DOHH2 (cell line): ENCODE measurements around the gene DDX18.

Experiments
- EZH2phosphoT487 ChIP-seq: fragments of 200-600 bp; sonication (generic); IDR thresholded peaks from 2 replicates; pipeline ENCODE4 v1.6.1; 2017; ENCODE audit warnings: borderline replicate concordance, mild to moderate bottlenecking, antibody characterized with exemption, low read length, moderate library complexity, mixed read lengths
- TF ChIP-seq, protein P1 (sequence below): fragments of 200-600 bp; sonication (generic); IDR thresholded peaks from one replicate; pipeline ENCODE4 v1.5.1; 2014; ENCODE audit warnings: antibody characterized with exemption, mild to moderate bottlenecking, low read depth, low read length; ENCODE audit not compliant: poor library complexity, severe bottlenecking

DNA sequence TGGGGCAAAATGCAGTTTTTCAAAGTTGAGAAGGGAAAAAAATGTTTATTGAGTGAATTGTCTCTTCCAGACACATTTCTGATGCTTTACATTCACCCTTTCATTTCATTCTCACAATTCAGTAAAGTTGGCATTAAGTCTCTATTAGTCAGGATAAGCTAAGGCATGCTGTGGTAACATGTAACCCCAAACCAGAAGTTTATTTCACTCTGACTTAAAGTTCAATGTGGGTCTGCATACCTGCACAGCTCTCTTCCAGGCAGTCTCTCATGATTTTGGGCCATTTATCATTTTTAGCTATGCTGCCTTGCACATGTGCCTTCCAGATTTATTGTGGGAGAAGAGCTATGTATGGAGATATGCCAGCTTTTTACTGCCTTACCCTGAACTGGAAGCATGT lies 48.0 kb downstream of the DDX18 start:
- TF ChIP-seq, protein P1, sequence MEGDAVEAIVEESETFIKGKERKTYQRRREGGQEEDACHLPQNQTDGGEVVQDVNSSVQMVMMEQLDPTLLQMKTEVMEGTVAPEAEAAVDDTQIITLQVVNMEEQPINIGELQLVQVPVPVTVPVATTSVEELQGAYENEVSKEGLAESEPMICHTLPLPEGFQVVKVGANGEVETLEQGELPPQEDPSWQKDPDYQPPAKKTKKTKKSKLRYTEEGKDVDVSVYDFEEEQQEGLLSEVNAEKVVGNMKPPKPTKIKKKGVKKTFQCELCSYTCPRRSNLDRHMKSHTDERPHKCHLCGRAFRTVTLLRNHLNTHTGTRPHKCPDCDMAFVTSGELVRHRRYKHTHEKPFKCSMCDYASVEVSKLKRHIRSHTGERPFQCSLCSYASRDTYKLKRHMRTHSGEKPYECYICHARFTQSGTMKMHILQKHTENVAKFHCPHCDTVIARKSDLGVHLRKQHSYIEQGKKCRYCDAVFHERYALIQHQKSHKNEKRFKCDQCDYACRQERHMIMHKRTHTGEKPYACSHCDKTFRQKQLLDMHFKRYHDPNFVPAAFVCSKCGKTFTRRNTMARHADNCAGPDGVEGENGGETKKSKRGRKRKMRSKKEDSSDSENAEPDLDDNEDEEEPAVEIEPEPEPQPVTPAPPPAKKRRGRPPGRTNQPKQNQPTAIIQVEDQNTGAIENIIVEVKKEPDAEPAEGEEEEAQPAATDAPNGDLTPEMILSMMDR: no peak
- TF ChIP-seq EZH2phosphoT487: no peak
